Large intestine (tissue), 3 donors: ENCODE measurements around the gene ZDHHC19. TPM values are rescaled to one million over a fixed set of nuclear protein-coding genes. Genes with fewer than 3 reads are reported as not detected.

Experiments used
- DNase-seq, 2 donors: peaks; one replicate each; pipeline versions ENCODE4 v3.0.0 to v3.0.0-alpha.2; 2013
- H3K27ac ChIP-seq: one replicate; pipeline ENCODE4 v1.5.1; 2013; ENCODE audit warnings: low read length
- H3K27me3 ChIP-seq: 2 replicates; pipeline ENCODE4 v1.6.1; 2013; ENCODE audit warnings: low read length; ENCODE audit not compliant: control insufficient read depth, insufficient read depth
- H3K36me3 ChIP-seq: 2 replicates; pipeline ENCODE4 v1.6.1; 2013; ENCODE audit warnings: low read length; ENCODE audit not compliant: control insufficient read depth, insufficient read depth
- H3K4me1 ChIP-seq: one replicate; pipeline ENCODE4 v1.6.1; 2013; ENCODE audit warnings: low read length; ENCODE audit not compliant: control insufficient read depth, insufficient read depth
- H3K4me3 ChIP-seq: one replicate; pipeline ENCODE4 v1.5.1; 2013; ENCODE audit warnings: low read length
- H3K9me3 ChIP-seq: one replicate; pipeline ENCODE4 v1.6.1; 2013; ENCODE audit warnings: mild to moderate bottlenecking, low read depth, low read length, moderate library complexity; ENCODE audit not compliant: control insufficient read depth
- WGBS: methylation state at CpG from one replicate; pipeline ENCODE4 v1.1.5; 2013; ENCODE audit warnings: low lambda C conversion rate; ENCODE audit not compliant: insufficient coverage; 5-methylcytosine and 5-hydroxymethylcytosine counted together
- polyA plus RNA-seq: library from polyadenylated mRNA; unstranded; fragments of 120-200 nt; gene quantifications from one replicate; pipeline ENCODE4 v1.2.1, GENCODE V29; 2013

ZDHHC19 gene
- polyA plus RNA-seq, 1 donor = 0.42 TPM

DNA sequence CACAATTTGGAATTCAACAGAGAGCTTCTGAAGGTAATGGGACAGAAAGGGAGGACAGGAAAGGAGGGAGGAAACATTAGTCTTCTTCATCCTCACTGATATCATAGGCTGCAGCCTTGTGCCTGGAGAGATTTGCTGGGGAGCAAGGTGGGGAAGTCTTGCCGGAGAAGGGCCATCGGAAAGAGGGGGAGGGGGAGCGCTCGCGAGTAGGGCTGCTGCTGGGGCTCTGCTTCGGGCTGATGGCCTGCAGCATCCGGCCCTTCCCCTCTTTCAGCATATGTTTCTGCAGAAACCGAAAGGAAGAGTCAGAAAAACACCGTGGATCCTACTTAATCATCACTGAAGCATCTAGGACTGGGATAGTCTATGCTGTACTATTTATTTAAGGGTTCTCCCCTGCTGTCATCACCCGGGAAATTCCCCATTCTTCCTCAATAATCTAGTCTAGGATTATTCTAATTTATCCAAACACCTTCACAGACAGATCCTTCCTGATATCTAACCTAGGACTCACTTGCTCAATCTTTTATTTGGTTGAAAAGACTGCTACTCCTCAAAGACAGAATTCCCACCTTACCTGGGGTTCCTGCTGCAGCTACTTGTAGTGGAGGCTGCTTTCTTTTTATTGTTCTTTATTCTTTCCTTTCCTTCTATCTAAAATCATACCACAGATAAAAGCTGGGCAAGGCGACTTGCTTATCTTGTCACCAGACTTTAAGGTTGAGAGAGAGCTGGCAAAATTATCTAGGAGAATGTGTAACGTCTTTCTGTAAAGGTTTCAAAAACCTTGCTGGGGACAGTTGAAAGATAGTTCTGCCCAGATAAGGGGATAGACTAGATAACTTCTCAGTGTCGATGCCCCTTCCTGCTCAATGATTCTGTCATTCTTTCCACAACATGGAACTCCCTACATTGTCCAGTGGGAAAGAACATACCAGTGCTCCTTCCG lies 27.7 kb upstream of the ZDHHC19 start:
- no peak overlapping the region for H3K4me3 ChIP-seq
- 47% methylated on average over 3 of the region's 14 CpGs for WGBS
- no peak overlapping the region for H3K27ac ChIP-seq
- no peaks in the 10 kb centered on the region for H3K27me3 ChIP-seq
- peaks cover 4% of the 10 kb centered on the region for H3K9me3 ChIP-seq
- no peaks in the 10 kb centered on the region for H3K4me1 ChIP-seq
- no peak for DNase-seq
- H3K36me3 ChIP-seq = peaks cover 61% of the 10 kb centered on the region

DNA sequence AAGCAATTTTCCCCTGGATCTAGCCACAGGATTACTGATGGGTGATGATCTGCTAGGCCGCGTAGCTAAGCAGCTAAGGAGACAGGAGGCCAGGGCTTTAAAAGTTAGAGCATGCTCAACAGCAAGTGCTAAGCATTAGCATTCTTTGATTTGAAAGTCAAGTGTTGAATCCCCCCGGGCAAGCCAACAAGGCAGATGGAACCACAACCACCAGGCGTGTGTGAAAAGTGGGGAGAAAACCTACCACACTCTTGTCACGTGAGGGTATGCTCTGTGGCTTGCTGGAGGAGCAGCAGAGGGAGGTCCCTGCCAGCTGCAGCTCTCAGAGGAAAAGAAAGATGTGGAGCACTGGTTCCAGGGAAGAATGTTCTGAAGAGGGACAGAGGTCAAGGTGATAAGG lies 26.0 kb upstream of the ZDHHC19 start:
- WGBS = no CpG with 5 or more reads among the region's 5 CpGs
- peaks cover 58% of the 10 kb centered on the region for H3K36me3 ChIP-seq
- no peak overlapping the region for H3K27ac ChIP-seq
- no peak overlapping the region for H3K4me3 ChIP-seq
- no peaks in the 10 kb centered on the region for H3K9me3 ChIP-seq
- DNase-seq = no peak
- no peaks in the 10 kb centered on the region for H3K4me1 ChIP-seq
- no peaks in the 10 kb centered on the region for H3K27me3 ChIP-seq

DNA sequence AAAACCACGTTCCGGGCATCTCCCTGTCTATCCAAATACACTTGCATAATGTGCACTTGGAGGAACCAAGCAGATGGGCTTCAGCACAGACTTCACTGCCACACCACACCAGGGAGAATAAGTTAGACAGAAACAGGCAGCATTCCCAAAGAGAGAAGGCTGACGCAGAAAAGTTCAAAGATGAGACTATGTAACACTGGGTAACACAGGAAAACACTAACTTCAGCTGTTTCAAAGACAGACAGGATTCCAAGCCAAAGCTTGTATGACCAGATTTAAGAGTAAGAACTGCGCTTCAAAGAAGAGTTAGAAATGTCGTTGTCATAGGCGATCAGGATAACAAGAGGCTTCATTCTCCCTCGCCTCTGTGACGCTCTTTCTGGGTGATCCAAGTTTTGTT lies 25.0 kb upstream of the ZDHHC19 start:
- H3K27me3 ChIP-seq = no peaks in the 10 kb centered on the region
- H3K36me3 ChIP-seq = peaks cover 54% of the 10 kb centered on the region
- no peak overlapping the region for H3K27ac ChIP-seq
- H3K9me3 ChIP-seq = no peaks in the 10 kb centered on the region
- DNase-seq = no peak
- no peaks in the 10 kb centered on the region for H3K4me1 ChIP-seq
- no peak overlapping the region for H3K4me3 ChIP-seq
- WGBS = 93% methylated on average over 2 of the region's 8 CpGs

DNA sequence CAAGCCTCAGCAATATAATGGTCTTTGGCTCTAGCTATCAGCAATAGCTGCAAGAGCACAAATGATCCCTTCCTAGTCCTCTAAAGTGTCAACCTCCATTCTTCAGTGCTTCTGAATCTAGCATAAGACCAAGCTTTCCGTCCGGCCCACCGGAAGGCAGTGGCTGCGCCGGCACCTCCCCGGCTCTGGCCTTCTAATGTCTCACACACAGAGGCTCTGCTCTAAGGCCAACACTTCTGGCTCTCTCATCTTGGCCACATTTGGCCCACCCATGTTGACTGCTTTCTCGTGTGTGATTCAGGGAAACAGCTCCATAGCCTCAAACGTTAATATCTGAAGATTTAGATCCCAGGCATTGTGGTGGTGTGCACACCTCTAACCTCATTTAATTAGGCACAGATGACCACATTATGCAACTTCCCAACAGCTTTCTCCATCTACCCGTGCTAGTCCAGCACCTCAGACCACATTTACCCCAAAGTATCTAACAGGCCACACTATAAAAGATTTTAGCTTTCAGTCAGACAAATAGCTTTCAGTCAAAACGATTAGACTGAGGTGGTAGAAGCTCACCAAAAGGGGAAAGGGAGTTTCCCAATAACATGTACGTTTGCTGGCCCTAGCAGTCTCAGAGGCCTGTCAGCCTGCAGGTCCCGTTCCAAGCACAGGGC lies 24.4 kb upstream of the ZDHHC19 start:
- no peaks in the 10 kb centered on the region for H3K4me1 ChIP-seq
- peaks cover 52% of the 10 kb centered on the region for H3K36me3 ChIP-seq
- no peaks in the 10 kb centered on the region for H3K9me3 ChIP-seq
- H3K27me3 ChIP-seq = no peaks in the 10 kb centered on the region
- no peak overlapping the region for H3K27ac ChIP-seq
- DNase-seq = no peak
- WGBS = no CpG with 5 or more reads among the region's 12 CpGs
- H3K4me3 ChIP-seq = no peak overlapping the region

DNA sequence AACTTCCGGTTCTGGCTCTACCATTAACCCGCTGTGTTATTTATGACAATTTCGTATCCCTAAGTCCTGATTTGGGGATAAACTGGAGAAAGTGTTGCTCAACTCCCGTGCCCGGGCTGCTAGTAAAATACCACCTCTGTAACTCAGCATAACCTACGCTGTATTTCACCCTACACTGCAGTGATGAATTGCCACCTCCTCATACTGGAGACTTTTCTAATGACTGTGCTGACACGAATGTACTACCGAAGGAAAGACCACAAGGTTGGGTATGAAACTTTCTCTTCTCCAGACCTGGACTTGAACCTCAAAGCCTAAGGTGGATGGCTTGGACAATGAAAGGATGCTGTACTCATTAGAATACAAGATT lies 21.7 kb upstream of the ZDHHC19 start:
- H3K27ac ChIP-seq = no peak overlapping the region
- H3K9me3 ChIP-seq = no peaks in the 10 kb centered on the region
- no peaks in the 10 kb centered on the region for H3K4me1 ChIP-seq
- H3K36me3 ChIP-seq = peaks cover 32% of the 10 kb centered on the region
- no peak for DNase-seq
- H3K27me3 ChIP-seq = no peaks in the 10 kb centered on the region
- 100% methylated on average over 1 of the region's 8 CpGs for WGBS
- H3K4me3 ChIP-seq = no peak overlapping the region

DNA sequence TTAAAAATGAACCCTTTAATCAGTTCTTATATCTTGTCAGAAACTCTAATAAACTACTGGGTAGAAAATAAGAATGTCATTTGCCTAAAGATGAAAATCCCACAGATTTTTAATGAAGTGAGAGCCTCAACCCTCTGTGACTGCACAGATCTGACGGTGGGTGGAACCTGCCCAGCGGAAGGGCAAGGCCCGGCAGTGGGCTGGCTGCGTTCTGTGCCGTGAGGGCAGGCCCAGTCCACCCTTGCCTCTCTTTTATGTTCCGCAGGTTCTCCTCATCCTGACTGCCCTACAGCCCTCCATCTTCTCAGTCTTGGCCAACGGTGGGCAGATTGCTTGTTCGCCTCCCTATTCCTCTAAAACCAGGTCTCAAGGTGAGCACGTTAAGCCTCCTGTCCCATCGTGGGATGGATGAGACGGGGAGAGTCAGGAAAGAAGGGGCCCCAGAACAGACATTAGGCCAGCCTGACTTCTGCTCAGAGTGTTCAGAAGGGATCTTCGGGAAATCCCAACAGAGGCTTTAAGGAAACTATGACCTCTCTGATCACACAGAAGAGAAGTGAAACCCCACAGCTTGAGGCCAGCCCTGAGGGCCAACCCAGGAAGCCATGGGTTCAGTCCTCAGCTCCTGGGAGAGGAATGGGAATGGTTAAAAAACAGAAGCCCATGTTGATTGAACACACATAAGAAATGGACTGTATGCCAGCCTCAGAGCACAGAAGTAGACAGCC lies 21.1 kb upstream of the ZDHHC19 start:
- Histone ChIP-seq H3K36me3 (peaks cover 26% of the 10 kb centered on the region), H3K9me3 (no peaks in the 10 kb centered on the region), H3K27ac (no peak overlapping the region), H3K4me3 (no peak overlapping the region), H3K27me3 (no peaks in the 10 kb centered on the region), H3K4me1 (no peaks in the 10 kb centered on the region)
- no peak for DNase-seq
- no CpG with 5 or more reads among the region's 12 CpGs for WGBS

DNA sequence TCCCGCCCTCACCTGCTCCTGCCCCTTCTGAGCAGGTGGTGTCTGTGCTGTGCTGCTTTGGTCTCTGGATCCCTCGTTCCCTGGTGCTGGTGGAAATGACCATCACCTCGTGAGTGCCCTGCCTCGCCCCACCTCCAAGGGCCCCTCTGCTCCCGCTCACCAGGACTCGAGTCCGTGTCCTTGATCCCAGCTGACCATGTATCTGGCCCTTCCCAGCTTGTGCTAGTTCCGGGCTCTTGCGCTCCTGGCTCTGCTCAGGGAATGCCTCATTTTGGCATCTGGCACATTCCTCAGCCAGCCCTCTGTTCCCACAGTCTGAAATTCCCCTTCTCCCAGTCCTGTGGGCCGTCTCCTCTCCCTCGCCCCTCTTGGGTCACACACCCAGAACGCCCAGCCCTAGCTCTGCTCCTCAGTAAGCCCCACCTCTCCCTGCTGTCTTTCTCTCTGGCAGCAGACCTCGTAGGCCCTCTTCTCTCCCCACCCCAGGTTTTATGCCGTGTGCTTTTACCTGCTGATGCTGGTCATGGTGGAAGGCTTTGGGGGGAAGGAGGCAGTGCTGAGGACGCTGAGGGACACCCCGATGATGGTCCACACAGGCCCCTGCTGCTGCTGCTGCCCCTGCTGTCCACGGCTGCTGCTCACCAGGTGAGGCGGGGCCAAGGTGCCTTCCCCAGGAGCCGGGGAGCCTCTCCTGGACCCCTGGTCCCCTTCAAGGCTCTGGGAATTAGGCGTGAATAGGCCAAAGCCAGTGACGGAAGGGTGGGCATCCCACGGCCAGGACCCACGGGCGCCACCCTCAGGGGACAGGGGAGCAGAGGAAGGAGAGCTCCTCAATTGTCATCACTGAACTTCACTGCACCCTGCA lies 16.7 kb upstream of the ZDHHC19 start:
- Histone ChIP-seq H3K4me3 (no peak overlapping the region), H3K4me1 (no peaks in the 10 kb centered on the region), H3K27ac (no peak overlapping the region), H3K27me3 (no peaks in the 10 kb centered on the region), H3K36me3 (peaks cover 6% of the 10 kb centered on the region), H3K9me3 (no peaks in the 10 kb centered on the region)
- no peak for DNase-seq
- WGBS = no CpG with 5 or more reads among the region's 24 CpGs

DNA sequence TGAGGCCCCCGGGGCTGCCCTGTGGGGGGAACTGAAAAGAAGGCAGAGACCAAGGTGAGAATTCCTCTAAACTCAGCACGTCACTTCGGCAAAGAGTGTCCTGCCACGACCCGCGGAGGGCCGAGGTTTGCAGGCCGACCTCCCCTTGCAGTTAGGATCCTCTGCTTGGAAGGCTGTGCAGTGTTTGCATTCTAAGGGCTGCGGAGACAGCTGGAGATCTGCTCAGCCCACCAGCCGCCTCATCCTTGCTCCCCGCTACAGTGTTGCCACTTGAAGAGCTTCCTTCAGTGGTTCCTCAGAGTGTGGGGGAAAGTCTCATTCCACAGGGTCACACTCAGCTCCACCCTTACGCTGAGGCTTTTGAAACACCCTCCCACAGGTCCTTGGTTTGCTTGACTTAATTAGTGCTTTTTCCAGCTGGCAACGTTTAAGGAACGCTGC lies 15.9 kb upstream of the ZDHHC19 start:
- Histone ChIP-seq H3K27me3 (no peaks in the 10 kb centered on the region), H3K9me3 (no peaks in the 10 kb centered on the region), H3K4me3 (no peak overlapping the region), H3K36me3 (peaks cover 6% of the 10 kb centered on the region), H3K4me1 (no peaks in the 10 kb centered on the region), H3K27ac (no peak overlapping the region)
- no peak for DNase-seq
- 67% methylated on average over 2 of the region's 14 CpGs for WGBS

DNA sequence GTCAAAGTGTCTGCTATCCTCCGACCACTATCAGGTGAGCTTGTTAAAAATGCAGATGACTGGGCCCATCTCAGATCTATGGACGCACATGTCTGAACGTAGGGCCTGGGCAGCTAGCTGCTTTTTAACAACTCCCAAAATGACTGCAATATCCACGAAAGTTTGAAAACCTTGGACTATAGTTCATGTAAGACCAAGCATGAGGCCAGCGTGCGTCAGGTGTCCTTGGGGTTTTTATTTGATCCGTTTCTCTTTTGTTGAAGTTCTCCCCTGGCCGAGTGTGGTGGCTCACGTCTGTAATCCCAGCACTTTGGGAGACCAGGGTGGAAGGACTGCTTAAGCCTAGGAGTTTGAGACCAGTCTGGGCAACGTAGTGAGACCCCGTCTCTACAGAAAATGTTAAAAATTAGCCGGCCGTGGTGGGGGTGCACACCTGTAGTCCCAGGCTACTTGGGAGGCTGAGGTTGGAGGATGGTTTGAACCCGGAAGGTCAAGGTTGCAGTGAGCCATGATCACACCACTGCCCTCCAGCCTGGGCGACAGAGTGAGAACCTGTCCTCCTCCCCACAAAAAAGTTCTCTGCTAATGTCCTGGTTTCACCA lies 14.7 kb upstream of the ZDHHC19 start:
- H3K27ac ChIP-seq = no peak overlapping the region
- DNase-seq = no peak
- H3K9me3 ChIP-seq = no peaks in the 10 kb centered on the region
- no peak overlapping the region for H3K4me3 ChIP-seq
- H3K27me3 ChIP-seq = no peaks in the 10 kb centered on the region
- no CpG with 5 or more reads among the region's 15 CpGs for whole genome bisulfite sequencing
- no peaks in the 10 kb centered on the region for H3K36me3 ChIP-seq
- H3K4me1 ChIP-seq = no peaks in the 10 kb centered on the region
